GM19023 (cell line): Measurements from ENCODE around the gene PTPRG.

Experiments used
- ATAC-seq: cut with Tn5 transposase; IDR thresholded peaks from one replicate; pipeline ENCODE4 v1.9.1; 2021; ENCODE audit warnings: mild to moderate bottlenecking, moderate library complexity; ENCODE audit not compliant: unreplicated experiment

The PTPRG gene

GRCh38 chr3:62287392-62287927, 726.1 kb downstream of the PTPRG start:
- no peak for ATAC-seq

GRCh38 chr3:62289922-62290321, 728.6 kb downstream of the PTPRG start:
- no peak for ATAC-seq

- no peak for ATAC-seq
Observed at GRCh38 chr3:62293051-62293780, 731.8 kb downstream of the PTPRG start.

GRCh38 chr3:62295571-62295970, 734.2 kb downstream of the PTPRG start:
- ATAC-seq: no peak

GRCh38 chr3:62300617-62301016, 739.2 kb downstream of the PTPRG start:
- no peak for ATAC-seq

- ATAC-seq: no peak
Observed at GRCh38 chr3:62312201-62312600, 750.8 kb downstream of the PTPRG start.

- ATAC-seq: no peak
Observed at GRCh38 chr3:62316525-62316924, 755.2 kb downstream of the PTPRG start.

GRCh38 chr3:62318365-62318751, 757.0 kb downstream of the PTPRG start:
- peak; percentile 3 for ATAC-seq

- peak; percentile 98 for ATAC-seq
Observed at GRCh38 chr3:62318752-62319569, 757.6 kb downstream of the PTPRG start.

- no peak for ATAC-seq
Observed at GRCh38 chr3:62319570-62320243, 758.3 kb downstream of the PTPRG start.

- no peak for ATAC-seq
Observed at GRCh38 chr3:62323241-62323640, 761.9 kb downstream of the PTPRG start.

- no peak for ATAC-seq
Observed at GRCh38 chr3:62325896-62326295, 764.5 kb downstream of the PTPRG start.

GRCh38 chr3:62329971-62330370, 768.6 kb downstream of the PTPRG start:
- no peak for ATAC-seq

- ATAC-seq: no peak
Observed at GRCh38 chr3:62332017-62332416, 770.6 kb downstream of the PTPRG start.

- no peak for ATAC-seq
Observed at GRCh38 chr3:62332835-62333244, 771.5 kb downstream of the PTPRG start.

- ATAC-seq: no peak
Observed at GRCh38 chr3:62335196-62335595, 773.8 kb downstream of the PTPRG start.

GRCh38 chr3:62343755-62344154, 782.4 kb downstream of the PTPRG start:
- no peak for ATAC-seq
